ENCODE results near the gene ATXN7L3. TPM values are rescaled to one million over a fixed set of nuclear protein-coding genes. Genes with fewer than 3 reads are reported as not detected.

ATXN7L3 gene
- total and polyA plus RNA-seq, 7 experiments from 2014 or later: 10.5 to 130 (median 107) TPM

DNA sequence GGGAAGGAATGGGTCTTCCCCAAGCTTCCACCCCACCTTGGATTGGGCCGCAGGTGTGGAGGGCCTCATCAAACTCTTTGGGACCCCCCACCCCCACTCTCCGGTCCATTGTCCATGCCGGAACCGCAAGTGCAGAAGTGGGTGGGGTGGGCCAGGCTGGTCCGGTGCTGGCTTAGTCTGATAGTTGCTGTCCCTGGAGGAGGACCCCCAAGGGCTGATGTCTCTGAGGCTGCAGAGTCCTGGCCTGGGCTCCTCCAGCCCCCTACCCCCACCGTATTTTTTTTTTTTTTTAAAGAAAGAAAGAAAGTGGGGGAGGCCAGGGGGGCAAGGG is 7.1 kb upstream of the ATXN7L3 start:
- H3K36me3 ChIP-seq (ENCODE audit: control insufficient read depth in 2 of 3, insufficient read depth in 3 of 3, low read length in 3 of 3): peaks cover 19 to 47% (median 23%) of the 10 kb centered on the region in 3 experiments
- H3K27me3 ChIP-seq (ENCODE audit: control insufficient read depth in 2 of 2, insufficient read depth in 2 of 2, low read length in 2 of 2): no peaks in the 10 kb centered on the region
- H3K27me3 Mint-ChIP-seq: no peaks in the 10 kb centered on the region
- DNase-seq (no peak), ATAC-seq (no peak)
- peaks cover 22 to 61% (median 50%) of the 10 kb centered on the region in 7 donors for H3K4me1 Mint-ChIP-seq
- intact Hi-C loops (cut with micrococcal nuclease): no loop called here
- no peak overlapping the region for H3K4me3 ChIP-seq (ENCODE audit: low read length)
- peaks cover 0 to 3% (median 0%) of the 10 kb centered on the region in 11 donors for H3K9me3 Mint-ChIP-seq
- H3K9me3 ChIP-seq (ENCODE audit: control insufficient read depth in 2 of 3, low read length in 3 of 3): no peaks in the 10 kb centered on the region
- no peak overlapping the region for H3K4me3 Mint-ChIP-seq
- ChIA-PET CTCF (interaction anchor here (1.8 kb wide), 1 partner anchor 124 kb away, joined by 8 read pairs; no protein-coding TSS in a partner anchor), POLR2A (interaction anchor here (1.0 to 7.9 kb wide), 5 partner anchors 8 to 124 kb away, joined by 3 to 135 read pairs (median 6); partner anchors contain the start of gene UBTF)
- peaks cover 5 to 24% (median 13%) of the 10 kb centered on the region in 5 donors for H3K36me3 Mint-ChIP-seq
- H3K4me1 ChIP-seq (ENCODE audit: control insufficient read depth in 2 of 2, insufficient read depth in 2 of 2, low read length in 2 of 2): peaks cover 22 to 32% of the 10 kb centered on the region in 2 donors
- no peak overlapping the region for H3K27ac ChIP-seq (ENCODE audit: low read depth, low read length)
- peak overlapping the region in 1 of 9 donors; percentile 61 for H3K27ac Mint-ChIP-seq

- H3K27me3 Mint-ChIP-seq: no peaks in the 10 kb centered on the region
These were observed 6.5 kb upstream of the ATXN7L3 start for GRCh38 chr17:44205962-44206824.

GRCh38 chr17:44204441-44204882 is 4.8 kb upstream of the ATXN7L3 start:
- no peak for ATAC-seq
- Mint-ChIP-seq H3K9me3 (peaks cover 0 to 3% (median 0%) of the 10 kb centered on the region in 11 donors), H3K27me3 (no peaks in the 10 kb centered on the region), H3K4me1 (peaks cover 28 to 52% (median 46%) of the 10 kb centered on the region in 7 donors), H3K27ac (peak overlapping the region in 6 of 9 donors; percentile 32 to 75 (median 66)), H3K36me3 (peaks cover 5 to 18% (median 10%) of the 10 kb centered on the region in 5 donors), H3K4me3 (no peak overlapping the region)
- H3K9me3 ChIP-seq (ENCODE audit: control insufficient read depth in 2 of 3, low read length in 3 of 3): no peaks in the 10 kb centered on the region
- CTCF ChIA-PET: interaction anchor here (1.0 to 1.3 kb wide), 4 partner anchors 11 to 141 kb away, joined by 3 to 6 read pairs (median 4); partner anchors contain the start of gene GRN
- H3K36me3 ChIP-seq (ENCODE audit: control insufficient read depth in 2 of 3, insufficient read depth in 3 of 3, low read length in 3 of 3): peaks cover 12 to 30% (median 14%) of the 10 kb centered on the region in 3 experiments
- intact Hi-C loops (cut with micrococcal nuclease): loop anchor here in 1 of 2 donors (5.0 kb wide), 1 partner anchor 298 kb away; the partner anchor contains the start of gene GPATCH8
- H3K4me3 ChIP-seq (ENCODE audit: low read length): no peak overlapping the region
- peak overlapping the region; percentile 32 for H3K27ac ChIP-seq (ENCODE audit: low read depth, low read length)
- POLR2A ChIA-PET: interaction anchor here (1.1 to 12.1 kb wide), 4 partner anchors 11 to 124 kb away, joined by 3 to 319 read pairs (median 66); partner anchors contain the start of genes TMUB2 and UBTF
- no peaks in the 10 kb centered on the region for H3K27me3 ChIP-seq (ENCODE audit: control insufficient read depth in 2 of 2, insufficient read depth in 2 of 2, low read length in 2 of 2)
- DNase-seq: peak in 1 of 9 donors; percentile 20
- H3K4me1 ChIP-seq (ENCODE audit: control insufficient read depth in 2 of 2, insufficient read depth in 2 of 2, low read length in 2 of 2): peaks cover 14 to 17% of the 10 kb centered on the region in 2 donors

More at GRCh38 chr17:44205962-44206824, 6.5 kb upstream of the ATXN7L3 start:
- peaks cover 19 to 41% (median 19%) of the 10 kb centered on the region in 3 experiments for H3K36me3 ChIP-seq (ENCODE audit: control insufficient read depth in 2 of 3, insufficient read depth in 3 of 3, low read length in 3 of 3)
- no peak overlapping the region for H3K4me3 ChIP-seq (ENCODE audit: low read length)
- CTCF ChIA-PET: interaction anchor here (0.7 to 1.8 kb wide), 2 partner anchors 23 to 124 kb away, joined by 3 to 8 read pairs; no protein-coding TSS in a partner anchor
- Mint-ChIP-seq H3K36me3 (peaks cover 5 to 24% (median 11%) of the 10 kb centered on the region in 5 donors), H3K4me3 (no peak overlapping the region), H3K9me3 (peaks cover 0 to 3% (median 0%) of the 10 kb centered on the region in 11 donors), H3K27ac (peak overlapping the region in 8 of 9 donors; percentile 27 to 77 (median 54)), H3K4me1 (peaks cover 28 to 57% (median 48%) of the 10 kb centered on the region in 7 donors)
- POLR2A ChIA-PET: interaction anchor here (0.5 to 7.9 kb wide), 6 partner anchors 8 to 602 kb away, joined by 3 to 135 read pairs (median 5); partner anchors contain the start of gene UBTF
- intact Hi-C loops (cut with micrococcal nuclease): no loop called here
- ATAC-seq (no peak), DNase-seq (peak in 1 of 9 donors; percentile 20)
- peaks cover 22 to 30% of the 10 kb centered on the region in 2 donors for H3K4me1 ChIP-seq (ENCODE audit: control insufficient read depth in 2 of 2, insufficient read depth in 2 of 2, low read length in 2 of 2)
- no peaks in the 10 kb centered on the region for H3K27me3 ChIP-seq (ENCODE audit: control insufficient read depth in 2 of 2, insufficient read depth in 2 of 2, low read length in 2 of 2)
- no peak overlapping the region for H3K27ac ChIP-seq (ENCODE audit: low read depth, low read length)
- no peaks in the 10 kb centered on the region for H3K9me3 ChIP-seq (ENCODE audit: control insufficient read depth in 2 of 3, low read length in 3 of 3)

DNA sequence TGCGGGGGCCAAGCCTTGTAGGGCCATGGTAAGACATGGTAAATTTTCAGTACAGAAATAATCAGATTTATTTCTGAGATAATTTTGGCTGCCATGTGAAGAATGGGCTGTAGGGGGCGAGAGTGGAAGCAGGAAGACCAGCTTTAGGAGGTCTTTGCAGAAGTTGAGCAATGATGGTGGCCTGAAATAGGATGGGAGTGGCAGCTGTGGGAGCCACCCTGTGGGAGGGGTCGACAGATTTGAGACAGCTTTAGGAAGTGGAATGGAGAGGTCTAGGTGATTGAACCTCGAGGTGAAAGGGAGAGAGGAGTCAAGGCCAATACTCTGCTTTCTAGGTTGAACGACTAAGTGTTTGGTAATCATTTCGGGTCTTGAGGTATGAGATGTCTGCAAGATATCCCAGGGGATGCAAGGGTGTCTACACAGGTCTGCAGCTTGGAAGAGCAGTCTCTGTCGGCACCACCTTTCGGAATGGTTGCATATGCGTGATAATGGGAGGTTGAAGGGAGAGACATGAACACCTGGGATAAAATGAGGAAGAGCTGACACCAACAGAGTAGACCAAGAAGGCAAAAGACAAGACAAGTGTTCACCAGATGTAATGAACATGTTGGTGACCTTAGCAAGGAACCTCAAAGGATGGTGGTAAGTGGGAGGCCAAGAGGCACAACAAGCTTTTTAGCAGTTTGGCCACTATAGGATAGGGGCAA is 4.2 kb upstream of the ATXN7L3 start:
- intact Hi-C loops (cut with micrococcal nuclease): loop anchor here in 1 of 2 donors (5.0 kb wide), 1 partner anchor 298 kb away; the partner anchor contains the start of gene GPATCH8
- peak overlapping the region; percentile 6 to 96 (median 70) for H3K27ac Mint-ChIP-seq
- no peak for ATAC-seq

DNA sequence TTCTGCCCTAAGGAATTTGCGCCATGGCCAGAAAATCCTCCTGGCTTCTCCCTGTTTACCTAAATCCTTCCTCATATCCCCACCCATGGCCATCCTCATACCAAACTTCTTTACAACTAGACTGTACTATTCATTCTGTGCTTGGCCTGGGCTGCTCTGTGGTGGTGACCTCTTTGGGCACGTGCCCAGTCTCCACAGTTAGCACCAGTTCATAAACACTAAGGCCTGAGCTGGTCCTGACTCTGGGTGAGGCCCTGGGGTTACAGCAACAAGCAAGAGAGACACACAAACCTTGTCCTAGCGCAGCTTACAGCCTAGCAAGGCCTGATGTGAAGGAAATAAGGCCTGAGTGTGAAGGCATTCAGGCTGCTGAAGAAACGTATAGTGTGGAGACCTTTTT is 3.1 kb upstream of the ATXN7L3 start:
- H3K9me3 ChIP-seq (ENCODE audit: control insufficient read depth in 2 of 3, low read length in 3 of 3): no peaks in the 10 kb centered on the region
- no peaks in the 10 kb centered on the region for H3K27me3 ChIP-seq (ENCODE audit: control insufficient read depth in 2 of 2, insufficient read depth in 2 of 2, low read length in 2 of 2)
- Mint-ChIP-seq H3K27me3 (no peaks in the 10 kb centered on the region), H3K9me3 (peaks cover 0 to 3% (median 0%) of the 10 kb centered on the region in 11 donors), H3K27ac (peak overlapping the region; percentile 15 to 96 (median 58)), H3K4me1 (peaks cover 33 to 54% (median 45%) of the 10 kb centered on the region in 7 donors), H3K36me3 (peaks cover 0 to 15% (median 5%) of the 10 kb centered on the region in 5 donors), H3K4me3 (peak overlapping the region in 6 of 10 donors; percentile 7 to 58 (median 29))
- no peak overlapping the region for H3K4me3 ChIP-seq (ENCODE audit: low read length)
- POLR2A ChIA-PET: interaction anchor here (0.6 to 12.1 kb wide), 3 partner anchors 13 to 478 kb away, joined by 6 to 319 read pairs (median 128); partner anchors contain the start of genes TMUB2 and UBTF
- no peak overlapping the region for H3K27ac ChIP-seq (ENCODE audit: low read depth, low read length)
- ATAC-seq: no peak
- intact Hi-C loops (cut with micrococcal nuclease): loop anchor here in 1 of 2 donors (5.0 kb wide), 1 partner anchor 300 kb away; the partner anchor contains the start of gene GPATCH8
- DNase-seq: no peak
- H3K4me1 ChIP-seq (ENCODE audit: control insufficient read depth in 2 of 2, insufficient read depth in 2 of 2, low read length in 2 of 2): peaks cover 22 to 23% of the 10 kb centered on the region in 2 donors
- CTCF ChIA-PET: interaction anchor here (1.0 to 2.9 kb wide), 5 partner anchors 8 to 153 kb away, joined by 3 to 14 read pairs (median 4); partner anchors contain the start of gene TMUB2
- peaks cover 4 to 18% (median 4%) of the 10 kb centered on the region in 3 experiments for H3K36me3 ChIP-seq (ENCODE audit: control insufficient read depth in 2 of 3, insufficient read depth in 3 of 3, low read length in 3 of 3)

More for the DNA sequence above, 4.2 kb upstream of the ATXN7L3 start:
- Histone ChIP-seq H3K27me3 (ENCODE audit: control insufficient read depth in 2 of 2, insufficient read depth in 2 of 2, low read length in 2 of 2) (no peaks in the 10 kb centered on the region), H3K4me1 (ENCODE audit: control insufficient read depth in 2 of 2, insufficient read depth in 2 of 2, low read length in 2 of 2) (peaks cover 14 to 17% of the 10 kb centered on the region in 2 donors), H3K27ac (ENCODE audit: low read depth, low read length) (peak overlapping the region; percentile 32), H3K9me3 (ENCODE audit: control insufficient read depth in 2 of 3, low read length in 3 of 3) (no peaks in the 10 kb centered on the region), H3K36me3 (ENCODE audit: control insufficient read depth in 2 of 3, insufficient read depth in 3 of 3, low read length in 3 of 3) (peaks cover 10 to 26% (median 11%) of the 10 kb centered on the region in 3 experiments), H3K4me3 (ENCODE audit: low read length) (no peak overlapping the region)
- Mint-ChIP-seq H3K4me1 (peaks cover 28 to 52% (median 46%) of the 10 kb centered on the region in 7 donors), H3K9me3 (peaks cover 0 to 3% (median 0%) of the 10 kb centered on the region in 11 donors), H3K36me3 (peaks cover 5 to 18% (median 10%) of the 10 kb centered on the region in 5 donors), H3K4me3 (peak overlapping the region in 4 of 10 donors; percentile 26 to 52 (median 30)), H3K27me3 (no peaks in the 10 kb centered on the region)
- peak in 7 of 9 donors; percentile 37 to 55 (median 43) for DNase-seq
- ChIA-PET CTCF (interaction anchor here (0.5 to 1.3 kb wide), 6 partner anchors 8 to 141 kb away, joined by 3 to 6 read pairs (median 3); partner anchors contain the start of gene GRN), POLR2A (interaction anchor here (1.1 to 12.1 kb wide), 4 partner anchors 12 to 125 kb away, joined by 3 to 319 read pairs (median 66); partner anchors contain the start of genes TMUB2 and UBTF)
